Immature natural killer cell (primary cell): ENCODE data around the gene RASA3. TPM values are rescaled to one million over a fixed set of nuclear protein-coding genes. Genes with fewer than 3 reads are reported as not detected.
"Not testable (repeated sequence)": the region's sequence is repeated elsewhere in the genome, so short reads cannot be mapped to it uniquely, and the experiment has no call there.

Experiments
- DNase-seq, 3 donors: peaks; one replicate each; pipeline ENCODE4 v3.0.0; 2022; ENCODE audit warnings: mixed read lengths in 1 of 3
- H3K27ac Mint-ChIP-seq, 6 donors: one replicate each; pipeline ENCODE4 v1.8.0; 2020; ENCODE audit warnings: mixed read lengths in 6 of 6, mild to moderate bottlenecking in 5 of 6, inconsistent platforms in 4 of 6, moderate library complexity in 3 of 6
- H3K27me3 Mint-ChIP-seq, 3 donors: one replicate each; pipeline ENCODE4 v1.8.0; 2020 to 2021; ENCODE audit warnings: low read depth in 3 of 3, mild to moderate bottlenecking in 3 of 3, mixed read lengths in 3 of 3, moderate library complexity in 3 of 3, inconsistent platforms in 1 of 3
- H3K36me3 Mint-ChIP-seq, 3 donors: one replicate each; pipeline ENCODE4 v1.8.0; 2020; ENCODE audit warnings: mixed read lengths in 3 of 3, inconsistent platforms in 2 of 3, mild to moderate bottlenecking in 2 of 3
- H3K4me1 Mint-ChIP-seq, 2 donors: one replicate each; pipeline ENCODE4 v1.8.0; 2020; ENCODE audit warnings: inconsistent platforms in 2 of 2, mild to moderate bottlenecking in 2 of 2, mixed read lengths in 2 of 2, moderate library complexity in 1 of 2
- H3K4me3 Mint-ChIP-seq, 5 donors: one replicate each; pipeline ENCODE4 v1.8.0; 2020; ENCODE audit warnings: mild to moderate bottlenecking in 5 of 5, mixed read lengths in 5 of 5, inconsistent platforms in 3 of 5, moderate library complexity in 3 of 5
- H3K9me3 Mint-ChIP-seq, 6 donors: one replicate each; pipeline ENCODE4 v1.8.0; 2020; ENCODE audit warnings: mild to moderate bottlenecking in 6 of 6, mixed read lengths in 6 of 6, inconsistent platforms in 4 of 6, moderate library complexity in 3 of 6
- polyA plus RNA-seq, 3 donors: library from polyadenylated mRNA; unstranded; fragments of 300-500 nt; fragmentation: Illumina TruSeq; gene quantifications; one replicate each; pipeline ENCODE4 v1.2.3, GENCODE V29; 2021

RASA3 gene
- polyA plus RNA-seq, 3 donors from 2014 or later, result 37.4 to 153 (median 64.8) TPM

DNA sequence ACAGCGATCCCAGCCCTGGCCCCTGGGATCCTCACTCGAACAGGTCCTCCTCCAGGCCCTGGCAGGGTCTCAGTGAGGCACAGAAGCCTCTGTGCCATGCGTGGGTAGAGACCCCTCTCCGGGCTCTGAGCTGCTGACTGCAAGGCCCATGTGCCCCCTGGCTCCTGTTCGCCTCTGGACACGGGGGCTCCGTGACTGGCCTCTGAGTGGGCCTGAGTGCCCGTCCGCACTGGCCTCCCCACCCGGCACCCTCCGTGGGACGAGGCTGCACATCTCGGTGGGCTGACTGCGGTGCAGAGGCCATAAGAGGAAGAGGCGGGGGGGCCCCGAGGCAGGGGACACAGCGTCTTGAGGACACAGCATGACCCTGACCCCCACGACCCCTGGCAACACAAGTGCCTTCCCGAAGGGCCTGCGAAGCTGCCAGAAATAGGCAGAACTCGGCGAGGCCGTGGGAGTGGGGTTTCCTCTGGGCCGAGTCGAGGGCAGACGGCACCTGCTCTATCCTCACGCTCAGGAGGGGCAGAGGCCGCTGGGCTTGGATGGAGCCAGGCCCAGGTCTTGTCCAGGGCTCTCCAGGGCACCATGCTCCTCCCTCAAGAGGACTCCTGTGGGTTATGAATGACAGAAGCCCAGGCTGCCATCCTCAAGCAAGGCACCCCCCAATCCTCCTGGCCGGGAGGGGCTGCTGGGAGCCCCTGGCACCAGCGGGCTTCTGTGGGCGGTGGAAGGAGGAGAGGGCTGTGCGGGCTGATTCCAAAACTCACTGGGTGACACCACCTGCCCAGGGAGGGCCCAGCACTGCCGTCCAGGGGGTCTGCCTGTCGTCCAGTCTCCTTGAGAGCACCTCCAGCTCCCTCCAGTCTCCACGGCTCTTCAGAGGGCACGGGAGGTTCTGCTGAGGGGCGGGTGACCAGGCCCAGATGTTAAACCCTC is 52.6 kb downstream of the RASA3 start:
- Mint-ChIP-seq H3K27me3 (peaks cover 24 to 47% (median 36%) of the 10 kb centered on the region in 3 donors), H3K36me3 (peaks cover 14 to 17% (median 16%) of the 10 kb centered on the region in 3 donors), H3K4me1 (peaks cover 68 to 73% of the 10 kb centered on the region in 2 donors), H3K9me3 (peaks cover 0 to 4% (median 0%) of the 10 kb centered on the region in 6 donors), H3K4me3 (peak overlapping the region in 1 of 5 donors; percentile 35), H3K27ac (peak overlapping the region in 5 of 6 donors; percentile 35 to 91 (median 77))
- no peak for DNase-seq

DNA sequence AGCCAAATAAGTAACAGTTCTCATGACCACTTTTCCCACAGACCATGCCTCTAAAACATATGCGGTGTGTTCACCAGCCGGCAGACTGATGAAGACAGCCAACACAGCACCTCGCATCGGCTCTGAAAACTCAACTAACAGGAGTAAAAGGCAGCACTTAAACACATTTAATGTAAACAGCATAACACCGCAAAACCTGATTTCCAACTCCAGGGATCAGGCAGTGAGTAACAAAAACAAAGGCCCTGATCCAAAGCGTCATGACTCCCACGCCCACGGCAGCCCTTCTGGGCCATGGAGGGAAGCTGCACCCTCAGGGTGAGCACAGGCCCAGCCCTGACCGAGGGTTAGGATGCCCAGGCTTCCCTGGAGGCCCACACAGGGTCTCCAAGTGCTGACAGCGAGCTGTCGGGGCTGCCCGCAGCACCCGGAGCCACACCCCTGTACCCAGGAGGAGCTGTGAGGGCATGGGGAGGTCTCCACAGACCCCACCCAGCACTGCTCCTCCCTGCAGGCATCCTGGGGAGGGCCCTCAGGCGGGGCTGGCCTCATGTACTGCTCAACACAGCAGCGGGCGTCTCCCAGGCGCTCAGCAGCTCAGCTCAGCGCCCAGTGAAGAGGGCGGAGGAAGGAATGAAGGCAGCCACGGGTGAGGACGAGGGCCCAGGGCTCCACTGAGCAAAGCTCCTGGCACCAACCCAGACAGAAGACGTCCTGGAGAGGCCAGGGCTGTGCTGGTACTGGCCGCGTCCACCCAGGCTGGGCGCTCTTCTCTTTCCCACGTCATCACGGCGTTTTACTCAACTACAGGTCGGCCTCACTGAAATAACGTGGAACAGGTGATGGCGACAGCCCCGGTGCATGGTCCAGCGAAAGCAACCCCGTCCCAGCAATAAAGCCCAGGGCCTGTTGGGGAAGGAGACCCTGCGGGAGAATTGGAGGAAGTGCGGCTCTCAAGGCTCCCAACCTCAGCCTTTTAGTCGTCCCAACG is 53.7 kb downstream of the RASA3 start:
- Mint-ChIP-seq H3K4me3 (peak overlapping the region; percentile 59 to 85 (median 75)), H3K9me3 (peaks cover 0 to 4% (median 0%) of the 10 kb centered on the region in 6 donors), H3K27ac (peak overlapping the region; percentile 89 to 95 (median 91)), H3K36me3 (peaks cover 14 to 22% (median 22%) of the 10 kb centered on the region in 3 donors), H3K27me3 (peaks cover 27 to 56% (median 38%) of the 10 kb centered on the region in 3 donors), H3K4me1 (peaks cover 73 to 83% of the 10 kb centered on the region in 2 donors)
- DNase-seq, result no peak

DNA sequence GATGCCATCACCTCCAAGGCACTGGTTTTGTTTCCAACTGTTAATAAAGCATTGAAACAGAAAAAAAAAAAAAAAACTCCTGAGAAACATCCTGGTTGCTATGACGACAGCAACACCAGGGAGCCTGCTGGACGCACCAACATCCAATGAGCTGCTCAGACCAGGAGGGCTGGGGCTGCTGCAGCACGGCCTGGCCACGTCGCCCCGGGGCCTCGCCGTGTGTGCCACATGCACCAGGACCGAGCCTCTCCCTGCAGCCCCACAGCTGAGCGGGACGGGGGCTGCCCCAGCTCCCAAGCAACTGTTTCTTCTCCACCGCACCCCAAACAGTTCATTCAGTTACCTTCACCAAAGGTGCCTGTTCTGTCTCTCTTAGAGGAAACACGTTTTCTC is 54.5 kb downstream of the RASA3 start:
- peak overlapping the region; percentile 59 to 85 (median 75) for H3K4me3 Mint-ChIP-seq
- peaks cover 72 to 87% of the 10 kb centered on the region in 2 donors for H3K4me1 Mint-ChIP-seq
- peaks cover 11 to 23% (median 23%) of the 10 kb centered on the region in 3 donors for H3K36me3 Mint-ChIP-seq
- DNase-seq, result peak; percentile 49 to 51 (median 50)
- peaks cover 31 to 56% (median 35%) of the 10 kb centered on the region in 3 donors for H3K27me3 Mint-ChIP-seq
- peak overlapping the region; percentile 89 to 95 (median 91) for H3K27ac Mint-ChIP-seq
- H3K9me3 Mint-ChIP-seq, result peaks cover 0 to 4% (median 0%) of the 10 kb centered on the region in 6 donors

DNA sequence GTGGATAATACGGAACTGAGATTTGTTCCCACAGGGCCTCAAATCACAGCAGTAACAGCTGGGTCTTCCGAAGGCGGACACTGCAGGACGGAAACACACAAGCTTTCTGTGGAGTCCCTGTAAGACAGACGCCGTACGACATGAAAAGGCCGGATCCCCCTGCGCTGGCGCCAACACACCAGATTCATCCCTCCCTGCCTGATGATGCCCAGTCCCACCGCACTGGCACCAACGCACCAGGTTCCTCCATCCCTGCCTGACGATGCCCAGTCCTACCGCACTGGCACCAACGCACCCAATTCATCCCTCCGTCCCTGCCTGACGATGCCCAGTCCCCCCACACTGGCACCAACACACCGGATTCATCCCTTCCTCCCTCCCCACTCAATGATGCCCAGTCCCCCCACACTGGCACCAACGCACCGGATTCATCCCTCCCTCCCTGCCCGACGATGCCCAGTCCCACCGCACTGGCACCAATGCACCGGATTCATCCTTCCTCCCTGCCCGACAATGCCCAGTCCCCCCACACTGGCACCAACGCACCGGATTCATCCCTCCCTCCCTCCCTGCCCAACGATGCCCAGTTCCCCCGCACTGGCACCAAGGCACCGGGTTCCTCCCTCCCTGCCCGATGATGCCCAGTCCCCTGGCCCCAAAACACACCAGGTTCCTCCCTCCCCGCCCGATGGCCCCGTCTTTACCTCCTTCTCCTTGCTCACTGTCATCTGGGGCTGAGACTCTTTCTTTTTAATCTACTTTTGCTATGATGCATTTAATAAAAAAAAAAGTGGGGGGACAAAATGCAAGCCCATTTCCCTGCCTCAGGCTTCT is 55.1 kb downstream of the RASA3 start:
- H3K9me3 Mint-ChIP-seq, result peaks cover 0 to 5% (median 0%) of the 10 kb centered on the region in 6 donors
- H3K4me1 Mint-ChIP-seq, result peaks cover 71 to 87% of the 10 kb centered on the region in 2 donors
- H3K4me3 Mint-ChIP-seq, result peak overlapping the region; percentile 59 to 81 (median 74)
- H3K27me3 Mint-ChIP-seq, result peaks cover 34 to 61% (median 41%) of the 10 kb centered on the region in 3 donors
- peak overlapping the region; percentile 89 to 95 (median 91) for H3K27ac Mint-ChIP-seq
- H3K36me3 Mint-ChIP-seq, result peaks cover 15 to 28% (median 27%) of the 10 kb centered on the region in 3 donors
- no peak for DNase-seq

DNA sequence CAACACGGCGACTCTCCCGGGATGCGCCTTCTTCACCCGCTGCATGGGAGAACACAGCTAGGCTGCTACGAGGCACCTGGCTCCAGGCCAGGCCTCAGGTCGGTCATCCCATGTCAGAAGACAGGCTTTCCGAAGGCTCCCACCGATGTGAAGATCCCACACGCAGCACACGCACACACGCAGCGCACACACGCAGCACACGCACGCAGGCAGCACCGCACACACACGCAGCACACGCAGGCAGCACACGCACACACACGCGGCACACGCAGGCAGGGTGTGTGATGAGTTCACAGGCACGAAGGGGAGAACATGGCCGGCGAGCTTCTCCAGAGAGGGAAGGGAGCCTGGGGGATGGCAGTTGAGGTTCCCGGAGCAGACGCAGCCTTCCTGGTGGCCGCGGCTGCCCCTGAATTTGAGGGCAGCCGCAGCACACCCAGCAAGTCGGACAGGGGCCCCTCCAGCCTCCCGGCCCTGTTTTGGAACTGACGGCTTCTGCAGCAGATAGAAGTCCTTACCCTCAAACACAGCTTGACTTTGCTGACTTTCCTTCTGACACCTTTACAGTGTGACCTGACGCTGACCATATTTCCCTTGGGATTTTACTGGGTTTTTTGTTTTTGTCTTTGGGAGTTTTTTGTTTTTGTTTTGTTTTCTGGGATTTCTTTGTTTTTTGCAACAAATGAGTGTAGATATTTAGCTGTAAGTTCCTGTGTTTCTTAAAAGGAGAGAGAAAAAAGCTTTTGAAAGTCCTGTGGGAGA is 55.9 kb downstream of the RASA3 start:
- Mint-ChIP-seq H3K27me3 (peaks cover 40 to 67% (median 47%) of the 10 kb centered on the region in 3 donors), H3K36me3 (peaks cover 17 to 36% (median 31%) of the 10 kb centered on the region in 3 donors), H3K4me1 (peaks cover 71 to 87% of the 10 kb centered on the region in 2 donors), H3K4me3 (peak overlapping the region; percentile 18 to 70 (median 62)), H3K27ac (peak overlapping the region; percentile 78 to 95 (median 89)), H3K9me3 (peaks cover 0 to 8% (median 0%) of the 10 kb centered on the region in 6 donors)
- DNase-seq, result no peak

DNA sequence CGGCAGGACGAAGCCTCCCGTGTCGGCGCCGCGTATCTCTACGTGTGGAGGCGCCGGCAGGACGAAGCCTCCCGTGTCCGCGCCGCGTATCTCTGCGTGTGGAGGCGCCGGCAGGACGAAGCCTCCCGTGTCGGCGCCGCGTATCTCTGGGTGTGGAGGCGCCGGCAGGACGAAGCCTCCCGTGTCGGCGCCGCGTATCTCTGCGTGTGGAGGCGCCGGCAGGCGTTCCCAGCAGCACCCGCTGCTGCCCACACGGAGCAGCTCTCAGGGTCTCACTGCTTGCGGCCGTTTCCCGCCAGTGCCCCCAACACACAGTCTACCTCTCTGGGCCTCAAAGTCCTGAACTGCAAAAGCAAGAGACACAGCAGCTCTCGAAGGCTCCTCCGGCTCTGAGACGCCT is 56.6 kb downstream of the RASA3 start:
- peak overlapping the region in 4 of 6 donors; percentile 60 to 89 (median 74) for H3K27ac Mint-ChIP-seq

DNA sequence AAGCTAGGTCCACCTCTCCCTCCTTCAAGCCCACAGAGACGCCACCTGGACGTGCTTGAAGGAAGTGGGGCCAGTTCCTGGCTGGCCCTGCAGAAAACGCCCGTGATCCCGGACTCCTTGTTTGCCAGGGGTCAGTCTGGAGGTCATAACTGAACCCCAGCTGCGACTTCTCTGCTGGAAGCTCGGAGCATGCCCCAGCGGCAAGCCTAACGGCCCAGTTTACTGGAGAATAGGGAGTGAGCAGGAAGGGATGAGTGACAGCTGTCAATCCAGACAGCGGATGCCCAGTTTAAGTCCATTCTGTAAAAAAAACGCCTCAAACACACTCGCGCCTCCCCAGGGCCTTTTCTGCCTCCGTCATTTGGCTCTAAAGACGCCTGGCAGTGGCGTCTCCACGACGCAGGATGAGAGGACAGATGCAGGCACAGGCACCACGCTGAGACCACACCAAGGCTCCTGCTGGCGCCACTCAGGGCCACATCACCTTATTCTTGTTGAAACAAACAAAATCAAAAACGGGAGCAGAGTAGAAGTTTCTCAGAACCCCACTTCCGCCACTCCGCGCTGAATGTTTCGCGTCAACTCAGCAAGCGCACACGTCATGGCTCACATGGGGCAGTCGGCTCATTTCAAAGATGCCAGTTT is 57.6 kb downstream of the RASA3 start:
- peaks cover 22 to 42% (median 36%) of the 10 kb centered on the region in 3 donors for H3K36me3 Mint-ChIP-seq
- H3K4me3 Mint-ChIP-seq, result peak overlapping the region in 1 of 5 donors; percentile 44
- H3K27ac Mint-ChIP-seq, result peak overlapping the region; percentile 34 to 83 (median 58)
- no peak for DNase-seq
- H3K27me3 Mint-ChIP-seq, result peaks cover 44 to 66% (median 54%) of the 10 kb centered on the region in 3 donors
- peaks cover 67 to 84% of the 10 kb centered on the region in 2 donors for H3K4me1 Mint-ChIP-seq
- H3K9me3 Mint-ChIP-seq, result peaks cover 0 to 8% (median 0%) of the 10 kb centered on the region in 6 donors

More for the DNA sequence above, 56.6 kb downstream of the RASA3 start:
- Mint-ChIP-seq H3K4me3 (peak overlapping the region in 1 of 5 donors; percentile 70), H3K36me3 (peaks cover 22 to 42% (median 36%) of the 10 kb centered on the region in 3 donors), H3K4me1 (peaks cover 70 to 87% of the 10 kb centered on the region in 2 donors), H3K27me3 (peaks cover 44 to 69% (median 50%) of the 10 kb centered on the region in 3 donors)
- not testable (repeated sequence) for DNase-seq, H3K9me3 Mint-ChIP-seq

DNA sequence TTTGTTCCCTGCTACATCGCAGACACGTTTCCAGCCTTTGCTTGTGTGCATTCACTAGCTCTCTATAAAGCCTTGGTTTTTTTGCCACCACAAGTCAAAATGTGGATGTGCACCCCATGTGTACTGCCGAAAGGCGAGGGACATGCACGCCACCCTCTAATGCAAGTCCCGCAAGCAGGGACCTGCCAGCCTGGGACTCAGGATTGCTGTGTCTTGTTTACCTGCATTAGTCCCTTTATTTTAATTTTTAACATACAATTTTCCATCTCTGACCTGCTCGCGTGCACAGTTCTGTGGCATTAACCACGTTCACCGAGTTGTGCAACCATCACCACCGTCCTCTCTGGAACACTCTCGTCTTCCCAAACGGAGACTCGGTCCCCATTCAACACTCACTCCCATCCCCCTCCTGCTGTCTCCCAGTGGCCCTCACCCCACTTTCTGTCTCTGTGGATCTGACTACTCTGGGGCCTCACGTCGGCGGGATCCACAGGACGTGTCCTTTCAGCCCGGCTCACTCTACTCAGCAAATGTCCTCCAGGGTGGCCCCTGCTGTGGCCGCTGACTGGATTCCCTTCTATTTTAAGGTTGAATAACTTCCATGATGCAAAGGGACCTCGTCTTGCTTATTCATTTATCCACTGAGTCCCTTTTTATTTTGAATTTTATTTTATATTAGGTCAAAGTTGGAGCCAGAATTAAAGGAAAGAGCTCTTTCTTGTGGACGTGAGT is 58.4 kb downstream of the RASA3 start:
- H3K9me3 Mint-ChIP-seq, result peaks cover 0 to 8% (median 0%) of the 10 kb centered on the region in 6 donors
- DNase-seq, result no peak
- peaks cover 64 to 81% of the 10 kb centered on the region in 2 donors for H3K4me1 Mint-ChIP-seq
- H3K27me3 Mint-ChIP-seq, result peaks cover 44 to 64% (median 56%) of the 10 kb centered on the region in 3 donors
- peak overlapping the region in 4 of 6 donors; percentile 53 to 90 (median 78) for H3K27ac Mint-ChIP-seq
- peaks cover 22 to 42% (median 36%) of the 10 kb centered on the region in 3 donors for H3K36me3 Mint-ChIP-seq
- peak overlapping the region in 1 of 5 donors; percentile 21 for H3K4me3 Mint-ChIP-seq

DNA sequence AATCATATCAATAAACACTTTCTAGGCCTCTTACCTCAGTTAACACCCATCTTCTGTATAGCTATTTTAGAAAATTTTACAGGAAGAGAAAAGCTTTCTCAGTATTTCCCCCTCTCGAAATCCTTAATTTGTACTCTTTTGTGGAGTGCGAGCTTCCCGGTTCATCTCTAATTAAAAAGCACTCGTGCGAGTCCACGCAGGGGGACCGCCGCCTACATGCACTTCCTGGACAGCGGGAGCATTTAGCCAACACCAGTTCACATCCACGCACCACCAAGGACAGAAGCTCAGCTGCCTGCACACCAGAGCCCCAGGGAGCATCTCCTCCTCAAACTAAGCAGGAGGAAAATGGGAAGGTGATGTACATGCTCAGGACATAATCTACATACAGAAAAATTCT is 60.0 kb downstream of the RASA3 start:
- Mint-ChIP-seq H3K36me3 (peaks cover 22 to 38% (median 36%) of the 10 kb centered on the region in 3 donors), H3K4me3 (peak overlapping the region in 3 of 5 donors; percentile 5 to 53 (median 19)), H3K27ac (peak overlapping the region; percentile 82 to 97 (median 92)), H3K9me3 (peaks cover 0 to 8% (median 0%) of the 10 kb centered on the region in 6 donors), H3K27me3 (peaks cover 48 to 65% (median 59%) of the 10 kb centered on the region in 3 donors), H3K4me1 (peaks cover 65 to 81% of the 10 kb centered on the region in 2 donors)
- DNase-seq, result no peak

DNA sequence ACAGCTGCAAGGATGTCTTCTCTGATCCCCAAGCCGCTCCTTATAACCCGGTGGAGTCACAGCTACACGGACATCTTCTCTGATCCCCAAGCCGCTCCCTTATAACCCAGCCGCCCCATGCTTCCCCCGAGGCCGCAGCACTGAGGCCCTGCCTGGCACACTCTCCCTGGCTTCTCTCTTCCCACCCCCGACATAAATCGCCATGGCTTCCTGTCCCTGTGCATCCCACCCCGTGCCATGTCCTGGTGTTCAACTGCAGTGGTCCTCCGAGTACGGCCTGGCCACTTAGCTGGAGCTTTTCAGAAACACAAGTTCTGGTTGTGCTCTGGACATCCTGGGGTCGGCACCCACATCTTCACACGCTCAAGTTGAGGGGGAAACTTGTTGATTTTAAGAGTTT is 60.4 kb downstream of the RASA3 start:
- Mint-ChIP-seq H3K27me3 (peaks cover 48 to 62% (median 60%) of the 10 kb centered on the region in 3 donors), H3K9me3 (peaks cover 0 to 8% (median 0%) of the 10 kb centered on the region in 6 donors), H3K4me3 (peak overlapping the region in 4 of 5 donors; percentile 5 to 53 (median 32)), H3K36me3 (peaks cover 22 to 38% (median 36%) of the 10 kb centered on the region in 3 donors), H3K27ac (peak overlapping the region; percentile 82 to 97 (median 92)), H3K4me1 (peaks cover 65 to 81% of the 10 kb centered on the region in 2 donors)
- no peak for DNase-seq
